Suprapubic skin (tissue), 4 donors: ENCODE data around the gene COL8A2. TPM values are rescaled to one million over a fixed set of nuclear protein-coding genes. Genes with fewer than 3 reads are reported as not detected.
A peak's percentile ranks its signal among the peaks of the same experiment; 100 is the strongest.

ENCODE experiments used
- DNase-seq, 2 donors: peaks; one replicate each; pipeline ENCODE4 v3.0.0-alpha.2; 2019; ENCODE audit warnings: low spot score in 2 of 2
- H3K27ac ChIP-seq: fragments of 200-600 bp; sonication (generic); one replicate; pipeline ENCODE4 v1.5.1; 2019
- H3K27me3 ChIP-seq: fragments of 200-600 bp; sonication (generic); one replicate; pipeline ENCODE4 v1.5.1; 2019
- H3K36me3 ChIP-seq: fragments of 200-600 bp; sonication (generic); one replicate; pipeline ENCODE4 v1.5.1; 2019
- H3K4me1 ChIP-seq: fragments of 200-600 bp; sonication (generic); one replicate; pipeline ENCODE4 v1.5.1; 2019
- H3K4me3 ChIP-seq: fragments of 200-600 bp; sonication (generic); one replicate; pipeline ENCODE4 v1.5.1; 2019; ENCODE audit warnings: mild to moderate bottlenecking
- H3K9me3 ChIP-seq: fragments of 200-600 bp; sonication (generic); one replicate; pipeline ENCODE4 v1.5.1; 2019
- EP300 ChIP-seq: sonication (generic); formaldehyde crosslinking; IDR thresholded peaks from one replicate; pipeline ENCODE4 v1.6.1; 2017; ENCODE audit warnings: antibody characterized with exemption
- POLR2A ChIP-seq, 2 donors: fragments of 450-650 bp; IDR thresholded peaks; one replicate each; pipeline ENCODE4 v1.6.1; 2017; ENCODE audit warnings: antibody characterized with exemption in 2 of 2, mild to moderate bottlenecking in 2 of 2, moderate library complexity in 2 of 2
- POLR2AphosphoS5 ChIP-seq, 3 donors: sonication (generic); formaldehyde crosslinking; IDR thresholded peaks; one replicate each; pipeline ENCODE4 v1.6.1; 2017; ENCODE audit warnings: antibody characterized with exemption in 3 of 3
- WGBS: methylation state at CpG from one replicate; pipeline ENCODE4 v1.1.5; 2018; 5-methylcytosine and 5-hydroxymethylcytosine counted together
- total RNA-seq, 4 donors: library from RNA; depleted of rRNA; stranded (reverse); fragments of >200 nt; gene quantifications; one replicate each; pipeline ENCODE4 v1.1.0, GENCODE V29; 2016
- TF ChIP-seq, protein P1 (sequence below), 2 donors: fragments of 200-600 bp in 1 of 2; fragments of 450-650 bp in 1 of 2; sonication (generic) in 1 of 2; IDR thresholded peaks; one replicate each; pipeline ENCODE4 v1.5.1; 2016 to 2019; ENCODE audit warnings: antibody characterized with exemption in 2 of 2, mild to moderate bottlenecking in 1 of 2, moderate library complexity in 1 of 2

The COL8A2 gene
- total RNA-seq, 4 donors from 2014 or later: 4.9 to 5.6 (median 5.2) TPM

DNA sequence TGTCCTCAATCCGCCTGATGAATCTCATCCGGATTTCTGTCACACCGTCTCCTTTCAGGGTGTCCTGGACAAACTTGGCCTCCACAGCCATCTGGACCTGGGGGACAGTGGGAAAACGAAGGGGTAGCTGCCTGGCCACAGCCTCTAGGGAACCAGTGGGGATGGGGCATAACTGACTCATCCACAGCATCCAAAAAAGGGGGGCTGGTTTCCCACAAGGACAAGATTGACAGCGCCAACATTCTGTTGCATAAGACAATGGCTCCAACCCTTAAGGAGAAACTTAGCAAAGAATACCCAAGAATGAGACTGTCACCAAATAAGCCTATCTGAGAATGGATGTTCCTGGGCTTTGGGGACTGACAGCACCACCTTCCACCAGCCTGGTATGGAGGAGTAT lies 12.2 kb upstream of the COL8A2 start:
- Histone ChIP-seq H3K4me1 (peaks cover 54% of the 10 kb centered on the region), H3K9me3 (no peaks in the 10 kb centered on the region), H3K27me3 (no peaks in the 10 kb centered on the region), H3K4me3 (no peak overlapping the region), H3K36me3 (peaks cover 16% of the 10 kb centered on the region), H3K27ac (no peak overlapping the region)
- no peak for DNase-seq
- 76% methylated on average over 5 of the region's 5 CpGs for WGBS
- TF ChIP-seq POLR2A (IDR thresholded peaks at IDR 0.05): no peak
- no peak for TF ChIP-seq POLR2AphosphoS5 (IDR thresholded peaks at IDR 0.05)
- TF ChIP-seq EP300: no peak
- TF ChIP-seq, protein P1, sequence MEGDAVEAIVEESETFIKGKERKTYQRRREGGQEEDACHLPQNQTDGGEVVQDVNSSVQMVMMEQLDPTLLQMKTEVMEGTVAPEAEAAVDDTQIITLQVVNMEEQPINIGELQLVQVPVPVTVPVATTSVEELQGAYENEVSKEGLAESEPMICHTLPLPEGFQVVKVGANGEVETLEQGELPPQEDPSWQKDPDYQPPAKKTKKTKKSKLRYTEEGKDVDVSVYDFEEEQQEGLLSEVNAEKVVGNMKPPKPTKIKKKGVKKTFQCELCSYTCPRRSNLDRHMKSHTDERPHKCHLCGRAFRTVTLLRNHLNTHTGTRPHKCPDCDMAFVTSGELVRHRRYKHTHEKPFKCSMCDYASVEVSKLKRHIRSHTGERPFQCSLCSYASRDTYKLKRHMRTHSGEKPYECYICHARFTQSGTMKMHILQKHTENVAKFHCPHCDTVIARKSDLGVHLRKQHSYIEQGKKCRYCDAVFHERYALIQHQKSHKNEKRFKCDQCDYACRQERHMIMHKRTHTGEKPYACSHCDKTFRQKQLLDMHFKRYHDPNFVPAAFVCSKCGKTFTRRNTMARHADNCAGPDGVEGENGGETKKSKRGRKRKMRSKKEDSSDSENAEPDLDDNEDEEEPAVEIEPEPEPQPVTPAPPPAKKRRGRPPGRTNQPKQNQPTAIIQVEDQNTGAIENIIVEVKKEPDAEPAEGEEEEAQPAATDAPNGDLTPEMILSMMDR (IDR thresholded peaks at IDR 0.05): no peak

DNA sequence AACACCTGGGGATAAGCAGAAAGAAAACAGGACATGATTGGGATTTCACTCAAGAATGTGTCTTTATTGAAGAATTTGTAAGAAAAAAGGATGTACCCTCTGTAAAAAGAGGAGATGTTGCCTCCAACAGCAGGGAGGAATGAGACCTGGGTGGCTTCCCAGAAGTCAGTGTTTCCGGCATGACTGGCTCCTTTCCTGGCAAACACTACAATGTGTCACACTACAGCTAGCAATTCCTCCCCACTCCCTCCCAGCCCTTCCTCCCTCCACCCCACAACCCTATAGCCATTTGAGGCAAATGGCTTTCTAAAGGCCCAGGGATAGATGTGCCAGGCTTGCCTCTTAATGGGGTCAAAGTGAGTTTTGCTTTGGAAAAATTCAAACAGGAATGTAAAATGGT lies 11.5 kb upstream of the COL8A2 start:
- no peak for TF ChIP-seq EP300
- TF ChIP-seq POLR2A (IDR thresholded peaks at IDR 0.05): no peak
- no peak for TF ChIP-seq POLR2AphosphoS5 (IDR thresholded peaks at IDR 0.05)
- TF ChIP-seq, protein P1 (IDR thresholded peaks at IDR 0.05): no peak
- H3K36me3 ChIP-seq: peaks cover 16% of the 10 kb centered on the region
- peaks cover 52% of the 10 kb centered on the region for H3K4me1 ChIP-seq
- no peaks in the 10 kb centered on the region for H3K9me3 ChIP-seq
- DNase-seq: no peak
- 21% methylated on average over 1 of the region's 1 CpG for WGBS
- H3K27ac ChIP-seq: peak overlapping the region; percentile 81
- H3K27me3 ChIP-seq: no peaks in the 10 kb centered on the region
- H3K4me3 ChIP-seq: no peak overlapping the region

DNA sequence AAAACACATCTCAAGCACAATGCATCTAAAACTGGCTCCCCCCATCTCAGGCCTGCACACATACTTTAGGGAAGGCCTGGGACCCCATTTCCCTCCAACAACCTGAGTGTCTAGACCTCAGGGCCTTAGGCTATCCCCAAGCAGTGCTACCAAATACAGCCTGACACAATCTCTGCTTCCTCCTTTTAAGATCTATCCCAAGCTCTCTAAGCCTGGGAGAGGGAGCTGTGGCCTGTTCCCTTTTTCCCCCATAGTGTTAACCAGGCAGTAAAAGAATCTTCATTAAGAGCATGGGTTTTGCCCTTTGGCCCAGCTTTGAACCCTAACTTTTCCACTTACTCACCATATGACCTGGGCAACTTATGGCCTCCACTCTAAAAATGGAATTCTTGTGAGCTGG lies 10.8 kb upstream of the COL8A2 start:
- no peaks in the 10 kb centered on the region for H3K27me3 ChIP-seq
- H3K36me3 ChIP-seq: peaks cover 16% of the 10 kb centered on the region
- DNase-seq: no peak
- H3K4me1 ChIP-seq: peaks cover 52% of the 10 kb centered on the region
- H3K9me3 ChIP-seq: no peaks in the 10 kb centered on the region
- H3K4me3 ChIP-seq: no peak overlapping the region
- H3K27ac ChIP-seq: peak overlapping the region; percentile 81
- TF ChIP-seq POLR2A (IDR thresholded peaks at IDR 0.05): no peak
- TF ChIP-seq POLR2AphosphoS5 (IDR thresholded peaks at IDR 0.05): no peak
- no peak for TF ChIP-seq EP300

DNA sequence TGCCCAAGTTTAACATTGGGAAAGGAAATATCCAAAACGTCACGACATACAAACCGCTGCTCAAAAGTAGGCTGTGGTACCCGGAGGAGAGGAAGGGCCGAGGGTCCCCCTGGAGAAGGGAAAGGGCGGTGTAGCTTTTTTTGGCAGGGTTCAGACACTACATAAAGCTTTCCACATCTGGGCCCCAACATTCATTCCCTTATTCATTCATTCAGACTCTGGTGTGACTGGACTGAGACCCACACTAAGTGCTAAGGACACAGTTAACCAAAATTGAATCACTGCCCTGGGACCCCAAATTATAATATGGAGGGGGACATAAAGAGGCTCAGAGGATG lies 10.3 kb upstream of the COL8A2 start:
- Histone ChIP-seq H3K4me3 (no peak overlapping the region), H3K4me1 (peaks cover 49% of the 10 kb centered on the region)
- DNase-seq: no peak

DNA sequence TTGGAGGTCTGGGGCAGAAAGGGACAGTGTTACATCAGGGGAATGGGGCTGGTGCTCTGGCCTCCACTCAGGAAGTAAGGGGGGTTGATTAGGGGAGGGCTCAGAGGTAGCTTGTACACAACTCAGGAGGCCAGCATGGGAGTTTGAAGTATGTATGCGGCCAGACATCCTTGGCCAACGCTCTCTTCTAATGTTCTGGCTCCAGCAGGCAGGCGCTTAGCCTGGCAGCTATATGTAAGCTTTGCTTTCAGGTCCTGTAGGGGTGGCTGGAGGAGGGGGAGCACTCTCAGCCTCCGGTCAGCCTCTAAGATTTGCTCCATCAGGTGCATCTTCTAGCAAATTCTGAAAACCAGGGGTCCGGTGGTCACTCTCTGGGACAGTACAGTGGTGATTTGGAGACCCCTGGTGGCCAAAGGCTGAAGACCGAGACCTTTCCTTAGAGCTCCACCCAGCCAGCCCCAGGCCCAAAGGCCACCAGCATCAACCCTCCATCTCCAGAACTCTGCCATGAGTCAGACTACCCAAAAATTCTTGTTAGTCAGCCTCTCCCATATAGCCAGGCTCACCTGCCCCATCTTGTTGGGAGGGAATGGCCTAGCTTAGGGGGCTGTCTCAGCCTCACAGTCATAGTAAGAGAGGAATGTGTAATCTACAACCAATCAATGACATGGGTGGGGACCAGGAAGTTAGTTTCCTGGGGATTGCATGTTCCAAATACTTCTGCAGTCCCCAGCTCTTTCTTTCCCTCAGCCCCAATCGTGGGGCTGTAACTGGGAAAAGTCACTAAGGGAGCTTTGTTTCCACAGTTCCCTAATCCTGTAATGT lies 9.7 kb upstream of the COL8A2 start:
- peak overlapping the region; percentile 81 for H3K27ac ChIP-seq
- 65% methylated on average over 6 of the region's 7 CpGs for WGBS
- H3K4me3 ChIP-seq: no peak overlapping the region
- peaks cover 14% of the 10 kb centered on the region for H3K36me3 ChIP-seq
- no peak for DNase-seq
- no peak for TF ChIP-seq POLR2AphosphoS5 (IDR thresholded peaks at IDR 0.05)
- TF ChIP-seq, protein P1 (IDR thresholded peaks at IDR 0.05): peak; percentile 53 to 67
- no peak for TF ChIP-seq EP300
- TF ChIP-seq POLR2A (IDR thresholded peaks at IDR 0.05): no peak
- H3K4me1 ChIP-seq: peaks cover 44% of the 10 kb centered on the region
- no peaks in the 10 kb centered on the region for H3K9me3 ChIP-seq
- H3K27me3 ChIP-seq: no peaks in the 10 kb centered on the region

More for the DNA sequence above, 10.3 kb upstream of the COL8A2 start:
- TF ChIP-seq EP300: no peak
- TF ChIP-seq POLR2AphosphoS5 (IDR thresholded peaks at IDR 0.05): no peak
- TF ChIP-seq, protein P1 (IDR thresholded peaks at IDR 0.05): no peak
- TF ChIP-seq POLR2A (IDR thresholded peaks at IDR 0.05): no peak
- H3K27me3 ChIP-seq: no peaks in the 10 kb centered on the region
- H3K27ac ChIP-seq: peak overlapping the region; percentile 81
- no peaks in the 10 kb centered on the region for H3K9me3 ChIP-seq
- 40% methylated on average over 6 of the region's 6 CpGs for WGBS
- peaks cover 16% of the 10 kb centered on the region for H3K36me3 ChIP-seq
